HEK293T (cell line): ENCODE data around the gene SGIP1.

ENCODE experiments used
- FOXK2 ChIP-seq: fragments of 450-650 bp; IDR thresholded peaks from 2 replicates; pipeline ENCODE4 v1.6.1; 2016; ENCODE audit warnings: mild to moderate bottlenecking
- HDGF ChIP-seq: fragments of 450-650 bp; IDR thresholded peaks from 2 replicates; pipeline ENCODE4 v1.6.1; 2017; ENCODE audit warnings: antibody characterized with exemption, borderline replicate concordance

DNA sequence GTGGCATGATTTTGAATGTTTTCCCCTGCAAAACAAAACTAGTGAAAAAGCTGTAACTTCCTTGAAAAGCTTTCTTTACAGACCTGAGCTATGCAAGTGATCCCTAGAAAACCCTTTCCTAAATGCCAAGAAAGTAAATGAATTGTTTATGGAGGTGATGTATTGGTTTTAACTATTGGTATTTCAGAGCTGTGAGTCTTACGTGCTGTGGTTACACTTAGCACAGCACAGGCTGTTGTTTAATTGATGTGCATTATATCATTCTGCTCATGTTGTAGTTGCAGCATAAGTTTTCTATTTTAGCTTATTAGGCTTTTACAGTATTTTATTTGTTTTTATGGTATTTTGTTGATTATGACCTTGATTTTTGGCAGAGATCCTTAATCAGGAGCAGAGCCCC lies 144.2 kb downstream of the SGIP1 start:
- TF ChIP-seq HDGF (no peak), FOXK2 (no peak)
